ENCODE measurements around the gene FAM217A.

FAM217A gene

GRCh38 chr6:4021133-4021853 is 57.6 kb downstream of the FAM217A start:
- ATAC-seq (ENCODE audit: low read depth) (peak; percentile 88), DNase-seq (ENCODE audit: low spot score) (peak; percentile 96)
- Histone ChIP-seq H3K4me3 (ENCODE audit: severe bottlenecking) (peak overlapping the region; percentile 60), H3K4me1 (ENCODE audit: insufficient read depth, poor library complexity, severe bottlenecking) (peaks cover 23% of the 10 kb centered on the region), H3K27ac (ENCODE audit: poor library complexity, severe bottlenecking) (peak overlapping the region; percentile 84), H3K9me3 (ENCODE audit: severe bottlenecking) (no peaks in the 10 kb centered on the region), H3K36me3 (ENCODE audit: low read depth) (peaks cover 26% of the 10 kb centered on the region), H3K27me3 (ENCODE audit: insufficient read depth, poor library complexity, severe bottlenecking) (no peaks in the 10 kb centered on the region)
- peak; percentile 27 for TF ChIP-seq CTCF (IDR thresholded peaks at IDR 0.05; ENCODE audit: poor library complexity, severe bottlenecking)

GRCh38 chr6:4020822-4021132 is 58.2 kb downstream of the FAM217A start:
- Histone ChIP-seq H3K4me3 (ENCODE audit: severe bottlenecking) (peak overlapping the region; percentile 60), H3K4me1 (ENCODE audit: insufficient read depth, poor library complexity, severe bottlenecking) (peaks cover 23% of the 10 kb centered on the region), H3K36me3 (ENCODE audit: low read depth) (peaks cover 26% of the 10 kb centered on the region), H3K27ac (ENCODE audit: poor library complexity, severe bottlenecking) (peak overlapping the region; percentile 84), H3K27me3 (ENCODE audit: insufficient read depth, poor library complexity, severe bottlenecking) (no peaks in the 10 kb centered on the region), H3K9me3 (ENCODE audit: severe bottlenecking) (no peaks in the 10 kb centered on the region)
- no peak for TF ChIP-seq CTCF (IDR thresholded peaks at IDR 0.05; ENCODE audit: poor library complexity, severe bottlenecking)
- DNase-seq (ENCODE audit: low spot score) (no peak), ATAC-seq (ENCODE audit: low read depth) (no peak; the same call in 2 of the 3 replicates)

GRCh38 chr6:4018924-4019236 is 60.1 kb downstream of the FAM217A start:
- TF ChIP-seq CTCF (IDR thresholded peaks at IDR 0.05; ENCODE audit: poor library complexity, severe bottlenecking) = no peak
- Histone ChIP-seq H3K4me1 (ENCODE audit: insufficient read depth, poor library complexity, severe bottlenecking) (peaks cover 18% of the 10 kb centered on the region), H3K4me3 (ENCODE audit: severe bottlenecking) (peak overlapping the region; percentile 62), H3K27me3 (ENCODE audit: insufficient read depth, poor library complexity, severe bottlenecking) (no peaks in the 10 kb centered on the region), H3K9me3 (ENCODE audit: severe bottlenecking) (no peaks in the 10 kb centered on the region), H3K36me3 (ENCODE audit: low read depth) (peaks cover 14% of the 10 kb centered on the region), H3K27ac (ENCODE audit: poor library complexity, severe bottlenecking) (peak overlapping the region; percentile 84)
- ATAC-seq (ENCODE audit: low read depth) (no peak), DNase-seq (ENCODE audit: low spot score) (no peak)

All from RWPE2 (cell line).